Measurements from ENCODE around the gene PMS1.
"Not testable (repeated sequence)": the region's sequence is repeated elsewhere in the genome, so short reads cannot be mapped to it uniquely, and the experiment has no call there.

Gene PMS1

DNA sequence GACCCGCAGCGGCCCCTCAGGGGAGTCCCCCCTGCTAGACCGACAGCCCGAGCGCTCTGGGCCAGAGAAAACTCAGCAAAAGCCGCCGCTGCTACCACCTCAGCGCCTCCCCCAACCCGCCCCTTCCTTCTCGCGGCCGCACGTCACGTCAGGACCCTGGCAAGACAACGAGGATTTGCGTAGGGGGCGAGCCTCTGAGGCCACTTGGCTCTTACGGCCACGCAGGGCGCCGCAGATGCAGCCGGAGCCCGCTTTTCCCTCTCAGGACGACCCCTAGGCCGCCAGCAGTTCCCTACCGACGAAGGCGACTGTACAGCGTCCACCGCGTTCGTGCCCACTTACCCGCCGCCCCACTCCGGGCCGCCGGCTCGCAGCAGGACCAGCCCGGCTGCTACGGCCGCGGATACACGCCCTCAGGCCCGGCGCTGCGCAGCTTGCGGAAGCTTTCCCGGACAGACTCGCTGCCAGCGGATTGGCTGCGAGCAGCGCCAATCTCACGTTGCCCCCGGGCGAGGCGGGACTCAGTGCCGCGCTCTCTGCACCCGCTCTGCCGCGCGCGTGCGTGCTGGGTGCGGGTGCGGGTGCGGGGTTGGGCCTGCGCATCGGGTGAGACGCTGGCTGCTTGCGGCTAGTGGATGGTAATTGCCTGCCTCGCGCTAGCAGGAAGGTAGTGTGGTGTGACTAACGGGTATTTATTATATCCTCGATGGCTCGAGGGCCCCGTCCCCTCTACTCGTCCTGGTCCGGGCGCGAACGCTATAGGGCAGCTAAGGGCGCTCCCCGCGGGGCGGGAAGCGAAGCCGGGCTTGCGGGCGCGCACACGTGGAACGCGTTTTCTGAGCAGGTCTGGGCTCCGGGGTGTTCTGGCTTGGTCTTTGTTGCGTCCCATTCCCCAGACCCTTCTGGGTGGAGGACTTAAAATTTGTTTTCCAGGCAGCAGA lies at the start of gene PMS1, which contains the start of gene ORMDL1:
Gene PMS1, plus strand, starts transcription at position 524 of the 941 bp plus-strand sequence. CDS start 7,360 bp downstream, outside the sequence.
Gene ORMDL1, minus strand, starts transcription at position 413 of the 941 bp plus-strand sequence. CDS start 1,744 bp downstream, outside the sequence.
- DNase-seq = peak; percentile 94

DNA sequence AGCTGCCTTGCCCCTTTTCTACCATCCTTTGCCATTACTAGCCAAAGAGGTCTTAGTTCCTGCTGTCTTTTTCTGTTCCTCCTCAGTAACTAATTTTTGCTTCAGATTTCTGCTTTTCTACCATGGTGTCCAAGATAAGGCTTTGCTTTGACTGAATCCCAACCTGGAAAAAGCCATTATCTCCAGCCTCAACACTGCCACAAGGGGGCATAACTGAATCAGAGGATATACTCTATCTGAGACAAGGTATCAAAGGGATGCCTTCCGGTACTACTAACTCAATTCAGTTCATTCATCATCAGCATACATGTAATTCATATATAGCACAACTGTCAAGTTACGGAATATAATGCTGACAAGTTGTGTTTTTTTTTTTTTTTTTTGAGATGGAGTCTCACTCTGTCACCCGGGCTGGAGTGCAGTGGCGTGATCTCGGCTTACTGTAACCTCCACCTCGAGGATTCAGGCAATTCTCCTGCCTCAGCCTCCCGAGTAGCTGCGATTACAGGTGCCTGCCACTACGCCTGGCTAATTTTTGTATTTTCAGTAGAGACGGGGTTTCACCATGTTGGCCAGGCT lies 33.1 kb upstream of the PMS1 start:
- DNase-seq = peak; percentile 54

DNA sequence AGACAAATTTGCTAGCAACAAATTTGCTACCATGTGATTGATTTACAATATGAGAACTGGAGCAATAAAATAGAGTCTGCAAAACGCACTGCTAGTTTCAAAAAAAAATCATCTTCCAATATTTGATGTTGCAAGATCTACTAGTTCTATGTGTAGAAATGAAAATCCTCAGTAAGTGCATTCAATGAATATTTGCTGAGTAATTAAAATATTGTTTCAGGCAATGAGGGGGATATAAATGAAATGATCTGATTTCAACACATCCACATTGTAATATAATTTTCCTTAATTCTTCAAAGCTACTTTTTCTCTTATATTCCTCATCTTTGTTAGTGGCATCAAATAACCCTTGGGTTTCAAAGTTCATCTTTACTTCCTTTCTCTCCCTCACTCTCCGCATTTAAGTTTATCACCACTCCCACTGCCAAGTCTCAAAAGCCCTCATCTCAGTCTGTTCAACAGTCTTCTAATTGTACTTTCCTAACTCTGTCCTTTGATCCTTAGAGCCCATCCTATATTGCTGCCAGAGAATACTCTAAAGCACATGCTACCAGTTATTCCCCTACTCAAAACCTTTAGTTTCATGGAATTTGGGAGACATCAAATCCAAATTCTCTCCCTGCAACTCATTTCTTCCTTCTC lies 27.8 kb upstream of the PMS1 start:
- no peak for DNase-seq

DNA sequence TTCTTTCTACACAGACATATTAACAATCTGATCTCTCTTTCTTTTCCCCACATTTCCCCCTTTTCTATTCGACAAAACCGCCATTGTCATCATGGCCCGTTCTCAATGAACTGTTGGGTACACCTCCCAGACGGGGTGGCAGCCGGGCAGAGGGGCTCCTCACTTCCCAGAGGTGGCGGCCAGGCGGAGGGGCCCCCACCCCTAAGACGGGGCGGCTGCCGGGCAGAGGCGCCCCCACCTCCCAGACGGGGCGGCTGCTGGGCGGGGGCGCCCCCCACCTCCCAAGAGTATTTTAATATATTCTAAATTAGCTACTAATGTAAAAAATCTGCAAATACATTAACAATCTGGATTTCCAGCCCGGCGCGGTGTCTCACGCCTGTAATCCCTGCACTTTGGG lies 24.1 kb upstream of the PMS1 start:
- not testable (repeated sequence) for DNase-seq

DNA sequence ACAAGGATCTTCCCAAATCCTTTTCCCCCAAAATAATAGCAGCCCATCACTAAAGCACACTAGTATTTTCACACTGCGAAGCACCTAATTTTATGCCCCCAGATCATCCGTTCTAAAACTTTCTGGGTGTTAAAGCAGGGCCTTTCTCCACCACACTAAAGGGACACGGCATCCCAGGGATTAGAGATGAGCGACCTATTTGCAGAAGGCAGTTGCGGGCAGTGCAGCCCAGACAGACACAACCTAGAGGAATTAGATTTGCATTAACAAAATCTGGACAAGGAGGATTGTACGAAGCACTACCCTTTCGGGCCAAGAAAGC lies 22.1 kb upstream of the PMS1 start:
- no peak for DNase-seq

DNA sequence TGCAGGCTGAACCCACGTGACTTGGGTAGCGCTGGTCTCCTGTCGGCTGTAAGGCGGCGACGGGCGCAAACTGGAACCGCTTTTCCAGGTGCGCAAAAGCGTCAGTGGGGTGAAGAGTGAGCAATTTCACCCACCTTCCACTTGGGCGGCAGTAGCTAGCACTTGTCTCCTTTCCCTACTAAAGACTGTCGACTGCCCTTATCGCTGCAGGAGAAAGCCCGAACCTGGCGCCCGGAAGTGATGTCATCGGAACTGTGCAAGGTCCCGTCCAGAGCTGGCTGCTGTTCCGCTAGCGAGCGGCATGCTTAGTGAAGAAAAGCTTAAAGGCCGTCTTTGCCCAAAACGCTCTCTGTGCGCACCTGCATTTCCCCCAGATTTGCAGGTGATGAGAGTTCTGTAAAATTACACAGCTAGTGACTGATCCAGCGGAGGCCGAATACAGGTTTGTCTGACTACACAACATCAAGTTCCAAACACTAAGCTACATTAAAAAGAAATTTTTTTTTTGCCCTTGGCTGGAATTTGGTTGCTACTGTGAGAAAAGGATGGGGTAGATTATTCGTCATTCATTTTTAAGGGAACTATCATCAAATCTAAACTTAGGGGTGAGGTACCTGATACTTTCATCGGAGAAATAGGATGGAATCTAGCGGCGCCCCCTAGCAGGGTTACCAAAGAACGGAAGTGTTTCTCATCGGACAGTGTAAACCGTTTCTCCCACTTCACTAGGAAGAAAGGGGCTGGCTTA lies 21.5 kb upstream of the PMS1 start, which contains the start of gene OSGEPL1:
Gene OSGEPL1, minus strand, starts transcription at position 242 of the 748 bp plus-strand sequence. CDS start 1,152 bp downstream, outside the sequence.
- DNase-seq = peak; percentile 95

DNA sequence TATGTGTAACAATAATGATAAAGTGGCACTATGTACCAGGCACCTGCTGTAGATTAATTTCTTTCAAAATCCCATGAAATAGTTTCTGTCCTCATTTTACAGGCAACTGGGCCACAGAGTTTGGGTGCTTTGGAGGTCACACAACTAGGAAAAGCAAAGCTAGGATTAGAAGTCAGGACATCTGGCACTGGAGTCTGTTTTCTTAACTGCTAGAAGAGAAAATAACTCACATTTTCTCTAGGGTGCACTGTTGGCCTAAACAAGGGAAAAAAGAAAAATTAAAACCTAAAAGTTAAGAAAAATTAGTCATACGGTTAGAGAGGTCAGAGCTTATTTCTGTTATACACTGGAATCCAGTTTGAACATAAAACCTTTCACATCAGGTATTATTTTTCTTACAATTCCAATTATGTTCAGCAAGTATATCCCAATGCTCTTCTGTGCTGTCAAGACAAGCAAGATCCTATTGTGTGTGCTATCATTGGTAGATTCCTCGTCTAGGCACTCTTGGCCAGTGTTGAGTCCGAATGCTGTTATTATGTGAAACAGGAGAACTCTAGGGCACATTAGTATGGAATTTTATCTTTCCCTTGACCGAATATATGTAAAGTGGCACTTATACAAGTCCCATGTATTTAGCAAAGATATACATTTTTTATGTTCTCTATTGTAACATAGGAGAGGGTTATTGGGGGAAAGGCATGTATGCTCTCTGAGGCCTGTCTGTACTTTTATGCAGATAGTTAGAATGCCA lies 20.2 kb upstream of the PMS1 start:
- DNase-seq = no peak

DNA sequence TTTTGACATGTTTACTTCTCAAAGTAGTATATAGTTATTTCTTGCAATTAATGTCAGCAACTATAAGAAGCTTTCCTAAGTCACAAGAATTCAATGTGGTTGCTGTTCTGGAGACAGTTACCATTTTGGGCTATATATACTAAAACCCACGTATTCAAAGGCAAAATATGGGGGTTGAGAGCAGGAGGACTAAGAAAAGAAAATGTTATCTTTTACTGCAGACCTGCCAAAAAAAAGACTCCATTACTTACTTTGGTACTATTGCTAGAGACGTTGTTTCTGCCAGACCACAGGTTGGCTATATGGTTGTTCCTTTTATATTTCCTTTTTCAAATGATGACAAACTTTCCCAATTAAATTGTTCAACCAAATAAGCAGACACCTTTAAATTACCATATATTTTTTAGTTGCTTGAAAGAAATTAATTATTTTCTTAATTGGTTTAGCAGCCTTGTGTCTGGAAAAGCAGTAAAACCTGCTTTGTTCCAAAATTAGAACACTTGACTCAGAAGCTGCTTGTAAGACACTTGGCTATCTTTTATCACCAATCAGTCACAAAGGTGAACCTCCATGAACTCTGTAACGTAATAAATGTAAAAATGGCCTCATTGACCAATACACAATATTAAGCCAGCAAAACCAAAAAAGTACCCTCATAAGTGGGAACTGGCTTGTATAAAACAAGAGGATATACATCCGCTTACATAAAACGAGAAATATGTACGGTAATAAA lies 13.5 kb upstream of the PMS1 start:
- no peak for DNase-seq

DNA sequence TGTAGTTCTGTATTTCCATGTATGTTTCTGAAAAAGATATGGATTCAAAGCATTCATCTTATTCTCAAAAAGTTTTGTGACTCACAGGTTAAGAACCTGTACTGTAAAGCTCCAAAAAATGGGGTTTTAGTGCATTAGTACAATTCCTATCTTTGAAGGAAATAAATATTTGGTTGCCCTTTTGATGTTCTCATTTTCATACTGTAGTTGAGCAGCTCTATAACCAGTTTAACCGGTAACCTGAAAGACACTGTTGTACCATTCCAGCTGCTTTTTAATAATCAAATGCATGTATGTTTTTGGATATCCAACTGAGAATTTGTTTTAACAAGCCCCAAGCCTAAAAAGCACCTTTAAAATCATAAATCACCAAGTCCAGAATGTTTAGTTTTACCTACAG lies 12.0 kb upstream of the PMS1 start:
- DNase-seq = no peak

DNA sequence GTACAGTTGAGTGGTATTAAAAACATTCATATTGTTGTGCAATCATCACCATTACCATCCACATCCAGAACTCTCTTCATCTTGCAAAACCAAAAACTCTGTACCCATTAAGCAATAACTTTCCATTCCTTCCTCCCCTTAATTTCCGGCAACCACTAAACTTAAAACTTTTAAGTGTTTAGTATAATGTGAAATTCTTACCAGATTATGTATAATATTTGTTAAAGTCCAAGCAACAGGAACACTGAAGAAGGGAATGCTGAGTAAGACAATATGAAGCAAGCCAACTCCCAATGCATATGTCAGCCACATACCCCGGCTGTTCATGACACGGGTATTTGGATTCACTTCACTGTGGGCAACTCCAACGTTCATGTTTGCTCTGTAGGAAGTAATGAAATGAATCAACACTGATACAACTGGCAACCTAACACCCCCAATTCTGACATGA lies 2.0 kb upstream of the PMS1 start:
- peak; percentile 6 for DNase-seq

DNA sequence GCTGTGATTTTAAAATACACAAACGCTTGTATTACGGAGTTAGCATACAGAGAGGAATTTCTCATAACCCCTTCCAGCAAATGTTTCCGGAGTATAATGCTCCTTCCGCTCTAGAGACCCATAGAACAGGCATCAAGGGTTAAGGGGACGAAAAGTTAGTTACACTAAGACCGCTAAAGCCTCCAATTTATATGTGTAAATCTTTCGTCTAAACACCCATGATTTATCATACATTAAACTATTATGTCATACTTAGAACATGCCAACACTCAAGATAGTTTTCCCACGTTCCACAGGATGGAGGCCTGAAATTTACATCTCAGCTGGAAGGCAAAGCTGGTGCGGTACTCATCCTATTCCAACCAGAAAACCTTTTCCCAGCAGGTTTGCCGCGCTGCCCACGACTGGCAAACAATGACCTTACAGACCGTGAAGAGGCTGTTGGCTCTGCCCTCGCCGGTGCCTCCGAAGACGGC lies 761 bp upstream of the PMS1 start:
- peak; percentile 40 for DNase-seq

DNA sequence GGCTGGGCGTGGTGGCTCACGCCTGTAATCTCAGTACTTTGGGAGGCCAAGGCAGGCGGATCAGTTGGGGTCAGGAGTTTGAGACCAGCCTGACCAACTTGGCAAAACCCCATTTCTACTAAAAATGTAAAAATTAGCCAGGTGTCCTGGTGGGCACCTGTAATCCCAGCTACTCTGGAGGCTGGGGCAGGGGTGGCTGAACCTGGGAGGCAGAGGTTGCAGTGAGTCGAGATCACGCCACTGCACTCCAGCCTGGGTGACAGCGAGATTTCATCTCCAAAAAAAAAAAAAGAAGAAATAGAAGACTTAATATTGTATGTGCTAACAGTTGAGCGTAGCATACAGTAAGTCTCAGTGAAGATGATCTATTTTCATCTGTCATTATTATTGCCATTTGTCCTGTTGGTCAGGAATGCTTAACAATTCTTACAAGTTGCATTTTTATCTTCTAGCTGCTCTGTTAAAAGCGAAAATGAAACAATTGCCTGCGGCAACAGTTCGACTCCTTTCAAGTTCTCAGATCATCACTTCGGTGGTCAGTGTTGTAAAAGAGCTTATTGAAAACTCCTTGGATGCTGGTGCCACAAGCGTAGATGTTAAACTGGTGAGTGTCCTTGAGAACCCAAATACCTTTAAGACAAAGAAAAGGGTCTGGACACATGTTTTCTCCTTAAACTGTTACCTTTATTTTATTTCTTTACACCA lies 7.2 kb downstream of the PMS1 start:
- DNase-seq = peak; percentile 54

DNA sequence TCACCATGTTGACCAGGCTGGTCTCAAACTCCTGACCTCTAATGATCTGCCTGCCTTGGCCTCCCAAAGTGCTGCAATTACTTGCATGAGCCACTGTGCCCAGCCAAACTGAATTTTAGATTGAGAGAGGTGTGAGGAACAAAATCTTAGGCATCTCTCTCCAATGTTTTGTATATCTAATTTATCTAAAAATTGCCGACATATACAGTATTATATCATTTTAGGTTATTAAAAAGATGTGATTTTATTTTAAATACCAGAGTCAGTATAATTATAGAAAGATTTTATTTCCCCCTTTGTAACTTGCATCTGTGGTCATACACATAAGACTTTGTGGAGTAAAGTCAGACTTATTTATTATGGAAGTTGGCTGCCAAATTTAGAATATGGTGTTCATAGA lies 10.1 kb downstream of the PMS1 start:
- no peak for DNase-seq

DNA sequence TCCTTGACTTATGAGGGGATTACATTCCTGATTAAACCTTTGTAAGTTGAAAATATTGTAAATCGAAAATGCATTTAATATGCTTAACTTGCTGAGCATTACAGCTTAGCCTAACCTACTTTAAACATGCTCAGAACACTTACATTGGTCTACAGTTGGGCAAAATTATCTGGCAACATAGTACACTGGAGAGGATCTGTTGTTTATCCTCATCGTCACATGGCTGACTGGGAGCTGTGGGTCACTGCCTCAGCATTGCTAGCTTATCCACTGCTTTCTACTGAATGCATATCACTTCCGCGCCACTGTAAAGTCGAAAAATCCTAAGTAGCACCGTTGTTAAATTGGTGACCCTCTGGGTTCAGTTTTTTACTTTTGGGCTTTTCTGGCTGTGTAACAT lies 13.7 kb downstream of the PMS1 start:
- no peak for DNase-seq

DNA sequence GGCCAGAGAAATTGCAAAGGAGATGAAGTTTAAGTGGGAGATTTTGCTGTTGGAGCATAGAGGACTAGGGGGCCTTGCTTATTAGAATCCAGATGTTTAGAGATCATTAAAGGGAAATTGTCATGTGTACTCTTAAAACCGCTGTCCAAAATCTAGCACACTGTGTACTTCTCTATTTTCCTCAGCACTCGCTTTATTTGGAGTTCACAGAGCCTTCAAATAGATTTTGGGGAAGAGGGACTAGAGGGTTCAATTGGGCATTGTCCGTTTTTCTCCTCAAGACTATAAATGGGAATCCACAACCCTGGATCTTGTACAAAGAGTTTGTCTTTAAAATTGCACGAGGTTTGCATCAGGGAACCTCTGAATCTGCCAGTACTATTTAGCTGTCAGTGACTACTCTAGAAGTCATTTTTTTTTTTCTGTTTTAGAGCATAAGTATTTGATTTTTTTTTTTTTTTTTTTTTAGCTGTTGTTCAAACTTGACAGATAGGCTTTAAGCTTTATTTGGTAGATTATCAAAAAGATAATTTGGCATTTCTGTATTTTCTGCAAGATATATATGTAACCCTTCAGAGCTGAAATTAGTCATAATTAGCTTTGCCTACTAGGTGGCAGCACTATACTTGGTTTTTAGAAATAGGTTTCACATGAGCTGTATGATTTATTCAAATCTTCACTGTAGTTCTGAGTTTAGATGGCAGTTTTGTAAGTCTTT lies 14.2 kb downstream of the PMS1 start:
- peak; percentile 26 for DNase-seq

DNA sequence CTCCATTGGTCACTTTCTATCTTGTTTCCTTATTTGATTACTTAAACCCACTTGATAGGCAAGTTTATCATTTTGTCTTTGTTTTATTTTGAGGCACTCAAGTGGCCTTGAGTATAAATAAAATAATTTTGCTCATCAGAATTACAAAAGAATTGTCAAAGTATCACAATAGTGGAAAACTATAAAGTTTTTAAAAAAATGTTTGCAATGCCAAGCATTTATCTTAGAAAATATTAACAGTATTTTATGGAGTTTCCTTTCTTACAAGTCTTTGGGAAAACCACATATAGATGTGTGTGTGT lies 14.7 kb downstream of the PMS1 start:
- DNase-seq = no peak

DNA sequence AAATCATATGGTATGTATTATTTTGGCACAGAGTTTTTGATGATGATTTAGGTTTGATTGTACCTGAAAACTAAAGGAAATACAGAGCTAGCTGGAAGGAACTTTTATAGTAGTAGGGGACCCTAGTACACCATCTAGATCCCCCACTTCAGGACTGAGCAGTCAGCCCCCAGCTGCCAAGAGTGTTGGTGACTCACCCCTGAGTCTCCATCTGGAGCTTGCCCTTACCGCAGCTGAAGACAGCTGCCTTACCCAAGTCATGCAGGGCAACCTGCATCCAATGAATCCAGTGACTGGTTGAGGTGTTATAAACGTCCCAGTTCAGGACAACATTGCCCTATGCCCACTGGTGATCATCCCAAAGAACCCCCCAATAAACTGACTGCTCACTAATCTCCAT lies 15.3 kb downstream of the PMS1 start:
- DNase-seq = no peak

DNA sequence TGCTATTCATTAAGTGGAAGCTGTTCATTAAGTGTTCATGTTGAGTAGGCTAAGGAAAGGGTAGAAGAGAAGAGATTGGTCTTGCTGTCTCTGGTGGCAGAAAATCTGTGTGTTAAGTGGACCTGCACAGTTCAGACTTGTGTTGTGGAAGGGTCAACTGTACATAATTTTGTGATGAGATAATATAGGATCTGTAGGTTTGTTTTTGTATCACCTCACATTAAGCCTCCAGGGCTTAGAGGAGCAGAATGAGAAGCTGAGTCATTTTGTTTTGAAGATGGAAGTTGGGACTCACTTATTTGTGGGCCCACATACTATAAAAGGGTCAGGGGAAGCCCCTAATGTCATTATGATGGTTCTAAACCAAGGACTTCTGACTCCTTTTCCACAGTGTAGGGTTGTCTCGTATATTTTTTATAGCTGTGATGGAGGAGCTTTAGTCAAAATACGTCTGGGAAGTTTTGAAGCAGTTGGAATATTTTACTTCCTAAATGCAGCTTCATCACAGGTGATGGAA lies 18.2 kb downstream of the PMS1 start:
- DNase-seq = no peak

DNA sequence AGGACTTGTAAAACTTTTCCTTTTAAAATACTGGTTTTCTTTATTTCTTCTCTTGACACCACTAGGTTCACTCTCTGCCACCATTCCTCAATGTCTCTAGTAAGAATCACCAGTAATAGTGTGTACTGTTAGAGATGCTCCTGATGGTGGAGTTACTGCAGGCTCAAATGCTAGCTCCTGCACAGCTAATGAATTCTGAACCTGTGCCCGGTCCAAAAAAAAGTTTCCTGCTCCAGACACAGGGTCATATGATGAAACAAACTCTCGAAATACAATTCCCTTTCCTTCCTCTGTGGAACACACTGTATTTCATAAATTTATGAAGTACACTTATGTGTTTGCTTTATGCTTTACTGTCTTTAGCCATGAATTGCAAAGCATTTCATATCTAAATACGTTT lies 19.2 kb downstream of the PMS1 start:
- no peak for DNase-seq

All from CD4-positive, alpha-beta T cell treated with Interleukin-4 for 4 hours (primary cell).